Prostate gland (tissue), 2 donors: ENCODE data around the gene ANTXRL. TPM values are rescaled to one million over a fixed set of nuclear protein-coding genes. Genes with fewer than 3 reads are reported as not detected.

Source experiments
- DNase-seq: peaks from one replicate; pipeline ENCODE4 v3.0.0-alpha.2; 2019; ENCODE audit warnings: low spot score
- H3K27ac ChIP-seq, 2 donors: fragments of 200-600 bp; sonication (generic); 2 replicates each; pipeline ENCODE4 v1.5.1; 2017 to 2019
- H3K27me3 ChIP-seq: fragments of 200-600 bp; sonication (generic); replicated peaks from 2 replicates; pipeline ENCODE4 v1.5.1; 2019; ENCODE audit not compliant: insufficient read depth
- H3K36me3 ChIP-seq, 2 donors: fragments of 200-600 bp; sonication (generic); 1 replicate in 1 of 2; 2 replicates in 1 of 2; pipeline versions ENCODE4 v1.5.1 to v1.8.1; 2017 to 2019
- H3K4me1 ChIP-seq: fragments of 200-600 bp; sonication (generic); replicated peaks from 2 replicates; pipeline ENCODE4 v1.5.1; 2019
- H3K4me3 ChIP-seq, 2 donors: fragments of 200-600 bp; sonication (generic); 2 replicates each; pipeline ENCODE4 v1.5.1; 2017 to 2019
- H3K9me3 ChIP-seq: fragments of 200-600 bp; sonication (generic); 2 replicates; pipeline ENCODE4 v1.5.1; 2017
- POLR2A ChIP-seq: fragments of 450-650 bp; IDR thresholded peaks from one replicate; pipeline ENCODE4 v1.6.1; 2016; ENCODE audit warnings: antibody characterized with exemption, mild to moderate bottlenecking
- POLR2AphosphoS5 ChIP-seq: sonication (generic); formaldehyde crosslinking; IDR thresholded peaks from one replicate; pipeline ENCODE4 v1.6.1; 2017; ENCODE audit warnings: antibody characterized with exemption
- WGBS: methylation state at CpG from one replicate; pipeline ENCODE4 v1.1.5; 2018; 5-methylcytosine and 5-hydroxymethylcytosine counted together
- intact Hi-C: fragments of 100-400 bp; cut with DNase I; formaldehyde crosslinking; loops from one replicate; pipeline ENCODE4 v1.14.2; 2022
- total RNA-seq, 2 donors: library from RNA; depleted of rRNA; stranded (reverse); fragments of >200 nt; gene quantifications; one replicate each; pipeline ENCODE4 v1.1.0, GENCODE V29; 2016
- TF ChIP-seq, protein P1 (sequence below), 4 experiments: fragments of 200-600 bp in 2 of 4; fragments of 450-650 bp in 2 of 4; sonication (generic) in 2 of 4; IDR thresholded peaks; 1 replicate in 3 of 4; 2 replicates in 1 of 4; pipeline ENCODE4 v1.5.1; 2016 to 2019; ENCODE audit warnings: antibody characterized with exemption in 4 of 4, mild to moderate bottlenecking in 2 of 4, moderate library complexity in 2 of 4

The ANTXRL gene
- total RNA-seq, 2 donors from 2014 or later: 3.4 TPM; not detected in 1

DNA sequence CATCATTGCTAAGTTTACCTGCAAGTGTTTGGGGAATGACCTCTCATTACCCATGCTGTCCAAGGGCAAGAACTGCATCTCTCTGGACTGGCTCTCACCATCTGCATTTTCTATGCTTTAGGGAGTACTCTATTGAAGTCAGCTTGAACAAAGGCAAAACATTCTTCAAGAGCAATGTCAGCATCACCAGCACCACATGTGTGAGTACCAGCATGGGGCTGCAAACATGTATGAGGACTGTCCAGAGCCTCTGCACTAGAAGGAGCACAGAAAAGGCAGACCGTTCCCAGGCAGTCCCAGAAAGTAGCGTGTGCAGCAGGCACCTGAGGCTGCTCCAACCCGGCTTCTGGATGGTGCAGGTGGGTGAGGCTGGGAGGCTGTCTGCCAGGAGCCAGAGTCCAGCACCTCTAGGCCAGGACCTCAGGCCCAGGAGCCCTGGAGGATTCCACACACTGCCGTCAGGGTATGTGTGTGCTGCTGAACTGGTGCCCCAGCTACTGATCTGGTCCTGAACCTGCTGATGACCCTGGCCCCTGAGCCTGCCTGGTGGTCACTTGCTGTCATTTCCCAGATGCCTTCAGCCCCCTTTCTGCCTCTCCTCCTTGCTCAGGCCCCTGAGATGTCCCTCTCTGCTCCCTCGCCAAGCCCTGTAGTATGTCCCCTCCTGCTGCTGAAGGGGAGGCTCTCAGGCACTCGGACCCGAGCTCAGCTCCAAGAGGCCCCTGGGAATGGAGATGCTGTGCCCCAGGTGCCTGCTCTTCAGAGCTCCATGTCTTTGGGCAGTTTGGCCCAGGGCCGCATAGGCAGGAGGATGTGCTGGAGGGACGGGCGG is 20.7 kb downstream of the ANTXRL start:
- 94% methylated on average over 10 of the region's 10 CpGs for WGBS
- no peaks in the 10 kb centered on the region for H3K27me3 ChIP-seq
- intact Hi-C loops: no loop called here
- H3K27ac ChIP-seq: no peak overlapping the region
- H3K4me3 ChIP-seq: no peak overlapping the region
- no peaks in the 10 kb centered on the region for H3K4me1 ChIP-seq
- TF ChIP-seq POLR2AphosphoS5 (no peak), POLR2A (no peak)
- TF ChIP-seq, protein P1, sequence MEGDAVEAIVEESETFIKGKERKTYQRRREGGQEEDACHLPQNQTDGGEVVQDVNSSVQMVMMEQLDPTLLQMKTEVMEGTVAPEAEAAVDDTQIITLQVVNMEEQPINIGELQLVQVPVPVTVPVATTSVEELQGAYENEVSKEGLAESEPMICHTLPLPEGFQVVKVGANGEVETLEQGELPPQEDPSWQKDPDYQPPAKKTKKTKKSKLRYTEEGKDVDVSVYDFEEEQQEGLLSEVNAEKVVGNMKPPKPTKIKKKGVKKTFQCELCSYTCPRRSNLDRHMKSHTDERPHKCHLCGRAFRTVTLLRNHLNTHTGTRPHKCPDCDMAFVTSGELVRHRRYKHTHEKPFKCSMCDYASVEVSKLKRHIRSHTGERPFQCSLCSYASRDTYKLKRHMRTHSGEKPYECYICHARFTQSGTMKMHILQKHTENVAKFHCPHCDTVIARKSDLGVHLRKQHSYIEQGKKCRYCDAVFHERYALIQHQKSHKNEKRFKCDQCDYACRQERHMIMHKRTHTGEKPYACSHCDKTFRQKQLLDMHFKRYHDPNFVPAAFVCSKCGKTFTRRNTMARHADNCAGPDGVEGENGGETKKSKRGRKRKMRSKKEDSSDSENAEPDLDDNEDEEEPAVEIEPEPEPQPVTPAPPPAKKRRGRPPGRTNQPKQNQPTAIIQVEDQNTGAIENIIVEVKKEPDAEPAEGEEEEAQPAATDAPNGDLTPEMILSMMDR (IDR thresholded peaks at IDR 0.05): no peak
- no peaks in the 10 kb centered on the region for H3K36me3 ChIP-seq
- no peak for DNase-seq
- H3K9me3 ChIP-seq: no peaks in the 10 kb centered on the region

DNA sequence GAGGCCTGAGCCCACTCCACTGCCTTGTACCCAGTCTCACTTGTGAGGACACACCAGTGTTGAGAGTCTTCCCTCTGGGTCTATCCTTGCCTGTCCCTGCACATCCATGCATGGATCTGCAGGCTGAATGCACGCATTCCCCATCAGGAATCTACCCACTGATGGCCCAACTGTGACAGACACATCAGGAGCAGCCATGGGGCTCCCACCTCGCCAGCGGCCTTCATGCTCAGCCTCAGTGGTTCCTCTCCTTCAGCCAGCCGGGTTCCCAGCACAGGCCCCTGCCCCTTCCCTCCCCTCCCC is 21.3 kb downstream of the ANTXRL start:
- H3K9me3 ChIP-seq: no peaks in the 10 kb centered on the region
- no peak for DNase-seq
- no peak overlapping the region for H3K27ac ChIP-seq
- 91% methylated on average over 4 of the region's 4 CpGs for WGBS
- intact Hi-C loops: no loop called here
- no peaks in the 10 kb centered on the region for H3K27me3 ChIP-seq
- H3K4me1 ChIP-seq: no peaks in the 10 kb centered on the region
- TF ChIP-seq, protein P1 (IDR thresholded peaks at IDR 0.05): no peak
- TF ChIP-seq POLR2AphosphoS5 (no peak), POLR2A (no peak)
- H3K36me3 ChIP-seq: no peaks in the 10 kb centered on the region
- no peak overlapping the region for H3K4me3 ChIP-seq

DNA sequence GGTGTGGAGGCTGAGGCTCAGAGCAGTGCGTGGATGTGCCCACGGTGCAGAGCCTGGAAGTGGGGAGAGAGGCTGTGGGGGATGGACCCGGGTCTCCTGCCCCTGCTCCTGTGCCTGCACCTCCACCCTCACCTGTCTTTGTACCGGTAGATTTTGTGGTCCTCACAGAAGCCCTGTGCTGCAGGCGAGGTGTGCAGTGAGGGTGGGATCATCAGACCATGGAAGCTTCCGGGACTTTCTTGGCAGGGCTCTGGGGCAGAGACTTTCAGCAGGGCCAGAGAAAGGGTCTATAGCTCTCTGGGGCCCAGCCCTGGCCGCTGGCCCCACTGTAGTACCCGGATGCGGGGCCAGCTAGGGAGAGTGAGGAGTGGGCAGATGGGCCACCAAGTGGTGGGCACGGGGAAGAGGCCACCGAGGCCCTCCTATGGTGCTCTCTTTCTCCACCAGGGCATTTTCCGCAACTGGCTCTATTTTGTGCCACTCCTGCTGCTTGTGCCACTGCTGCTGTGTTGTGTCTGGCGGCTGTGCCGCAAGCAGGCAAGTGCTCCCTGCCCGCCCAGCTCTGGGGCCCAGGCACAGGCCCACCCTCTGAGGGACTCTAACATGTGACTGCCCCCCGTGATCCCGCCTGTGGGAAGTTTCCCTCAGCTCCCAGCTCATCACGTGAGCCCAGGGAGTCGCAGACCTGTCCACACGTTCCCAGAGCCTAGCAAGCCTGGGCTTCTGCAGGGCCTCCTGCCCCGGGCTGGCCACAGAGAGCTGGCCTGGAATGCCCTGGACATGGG is 22.1 kb downstream of the ANTXRL start:
- Histone ChIP-seq H3K9me3 (no peaks in the 10 kb centered on the region), H3K27ac (no peak overlapping the region), H3K4me1 (no peaks in the 10 kb centered on the region), H3K36me3 (no peaks in the 10 kb centered on the region), H3K27me3 (no peaks in the 10 kb centered on the region), H3K4me3 (no peak overlapping the region)
- DNase-seq: no peak
- intact Hi-C loops: no loop called here
- TF ChIP-seq POLR2A (no peak), POLR2AphosphoS5 (no peak)
- TF ChIP-seq, protein P1 (IDR thresholded peaks at IDR 0.05): no peak
- WGBS: 88% methylated on average over 20 of the region's 21 CpGs

DNA sequence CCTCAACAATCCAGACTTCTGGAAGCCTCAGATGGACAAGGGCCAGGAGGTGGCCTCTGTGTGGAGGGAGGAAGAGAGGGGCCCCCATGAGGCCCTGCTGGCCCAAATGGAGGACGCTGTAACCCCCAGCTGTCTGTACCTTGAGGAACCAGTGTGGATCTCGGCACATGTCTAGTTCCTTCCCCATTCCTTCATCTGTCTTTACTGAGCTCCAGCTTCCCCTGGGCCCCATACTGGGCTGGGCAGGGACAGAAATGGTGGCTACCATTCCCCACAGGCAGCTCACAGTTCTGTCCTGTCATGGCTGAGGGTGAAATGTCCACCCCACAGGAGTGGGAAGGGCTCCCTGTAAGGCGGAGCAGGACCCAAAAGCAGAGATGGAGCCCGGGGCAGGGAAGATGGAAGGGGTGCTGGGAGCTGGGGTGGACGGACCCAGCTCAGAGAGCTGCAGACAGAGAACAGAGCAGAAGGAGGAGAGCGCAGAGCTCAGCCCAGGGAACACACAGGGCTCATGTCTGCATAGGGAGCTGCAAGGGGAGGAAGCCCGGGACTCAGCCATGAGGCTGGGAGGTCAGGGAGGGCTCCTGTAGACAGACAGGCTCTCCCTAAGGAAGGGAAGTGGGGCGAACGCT is 22.8 kb downstream of the ANTXRL start:
- H3K27me3 ChIP-seq: no peaks in the 10 kb centered on the region
- WGBS: 93% methylated on average over 9 of the region's 9 CpGs
- TF ChIP-seq POLR2A: no peak
- TF ChIP-seq POLR2AphosphoS5: no peak
- TF ChIP-seq, protein P1 (IDR thresholded peaks at IDR 0.05): no peak
- intact Hi-C loops: no loop called here
- DNase-seq: no peak
- H3K9me3 ChIP-seq: no peaks in the 10 kb centered on the region
- no peak overlapping the region for H3K4me3 ChIP-seq
- H3K4me1 ChIP-seq: no peaks in the 10 kb centered on the region
- no peaks in the 10 kb centered on the region for H3K36me3 ChIP-seq
- H3K27ac ChIP-seq: no peak overlapping the region
